Lower leg skin (tissue), 4 donors: ENCODE data around the gene PDLIM3. TPM values are rescaled to one million over a fixed set of nuclear protein-coding genes. Genes with fewer than 3 reads are reported as not detected.

ENCODE experiments used
- DNase-seq, 2 donors: peaks; one replicate each; pipeline ENCODE4 v3.0.0-alpha.2; 2019; ENCODE audit warnings: low spot score in 2 of 2
- H3K4me3 ChIP-seq: fragments of 200-600 bp; sonication (generic); 2 replicates; pipeline ENCODE4 v1.5.1; 2017; ENCODE audit warnings: mild to moderate bottlenecking, low read depth; ENCODE audit not compliant: poor library complexity, severe bottlenecking
- POLR2A ChIP-seq, 2 donors: fragments of 450-650 bp; IDR thresholded peaks; one replicate each; pipeline ENCODE4 v1.6.1; 2016 to 2017; ENCODE audit warnings: antibody characterized with exemption in 2 of 2, mild to moderate bottlenecking in 1 of 2, moderate library complexity in 1 of 2
- WGBS, 2 donors: methylation state at CpG; one replicate each; pipeline ENCODE4 v1.1.5; 2018; 5-methylcytosine and 5-hydroxymethylcytosine counted together
- intact Hi-C: fragments of 100-400 bp; cut with DNase I; formaldehyde crosslinking; loops from one replicate; pipeline ENCODE4 v1.15.0; 2023; ENCODE audit warnings: low total_unique reads
- total RNA-seq, 4 donors: library from RNA; depleted of rRNA; stranded (reverse); fragments of >200 nt; gene quantifications; one replicate each; pipeline ENCODE4 v1.1.0, GENCODE V29; 2016
- TF ChIP-seq, protein P1 (sequence below), 3 donors: fragments of 450-650 bp; IDR thresholded peaks; one replicate each; pipeline ENCODE4 v1.5.1; 2016; ENCODE audit warnings: antibody characterized with exemption in 3 of 3, mild to moderate bottlenecking in 3 of 3, moderate library complexity in 2 of 3

PDLIM3 gene
- total RNA-seq, 4 donors from 2014 or later, result 10.7 to 25.2 (median 21.2) TPM

DNA sequence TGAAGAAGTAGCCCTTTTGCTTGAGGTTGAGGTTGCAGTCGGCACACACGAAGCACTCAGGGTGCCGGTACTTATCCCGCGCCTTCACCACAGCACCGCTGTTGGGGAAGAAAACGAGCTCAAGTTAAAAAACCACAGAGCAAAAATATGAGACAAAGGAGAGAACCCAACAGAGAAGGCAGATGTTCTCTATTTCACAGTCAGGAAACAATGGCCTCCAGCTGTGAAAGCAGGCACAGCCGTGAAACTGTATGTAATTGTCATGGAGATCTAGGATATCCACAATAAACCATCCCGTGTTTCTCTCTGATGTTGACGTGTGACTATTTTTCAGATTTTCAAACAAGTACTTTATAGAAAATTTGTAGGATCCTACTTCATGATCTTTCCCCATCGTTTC lies 32.9 kb downstream of the PDLIM3 start:
- intact Hi-C loops, result no loop called here
- TF ChIP-seq POLR2A (IDR thresholded peaks at IDR 0.05), result no peak
- TF ChIP-seq, protein P1, sequence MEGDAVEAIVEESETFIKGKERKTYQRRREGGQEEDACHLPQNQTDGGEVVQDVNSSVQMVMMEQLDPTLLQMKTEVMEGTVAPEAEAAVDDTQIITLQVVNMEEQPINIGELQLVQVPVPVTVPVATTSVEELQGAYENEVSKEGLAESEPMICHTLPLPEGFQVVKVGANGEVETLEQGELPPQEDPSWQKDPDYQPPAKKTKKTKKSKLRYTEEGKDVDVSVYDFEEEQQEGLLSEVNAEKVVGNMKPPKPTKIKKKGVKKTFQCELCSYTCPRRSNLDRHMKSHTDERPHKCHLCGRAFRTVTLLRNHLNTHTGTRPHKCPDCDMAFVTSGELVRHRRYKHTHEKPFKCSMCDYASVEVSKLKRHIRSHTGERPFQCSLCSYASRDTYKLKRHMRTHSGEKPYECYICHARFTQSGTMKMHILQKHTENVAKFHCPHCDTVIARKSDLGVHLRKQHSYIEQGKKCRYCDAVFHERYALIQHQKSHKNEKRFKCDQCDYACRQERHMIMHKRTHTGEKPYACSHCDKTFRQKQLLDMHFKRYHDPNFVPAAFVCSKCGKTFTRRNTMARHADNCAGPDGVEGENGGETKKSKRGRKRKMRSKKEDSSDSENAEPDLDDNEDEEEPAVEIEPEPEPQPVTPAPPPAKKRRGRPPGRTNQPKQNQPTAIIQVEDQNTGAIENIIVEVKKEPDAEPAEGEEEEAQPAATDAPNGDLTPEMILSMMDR (IDR thresholded peaks at IDR 0.05), result no peak
- H3K4me3 ChIP-seq, result no peak overlapping the region
- DNase-seq, result no peak
- WGBS, 2 donors, result 71 to 83% methylated on average over 11 of the region's 11 CpGs

DNA sequence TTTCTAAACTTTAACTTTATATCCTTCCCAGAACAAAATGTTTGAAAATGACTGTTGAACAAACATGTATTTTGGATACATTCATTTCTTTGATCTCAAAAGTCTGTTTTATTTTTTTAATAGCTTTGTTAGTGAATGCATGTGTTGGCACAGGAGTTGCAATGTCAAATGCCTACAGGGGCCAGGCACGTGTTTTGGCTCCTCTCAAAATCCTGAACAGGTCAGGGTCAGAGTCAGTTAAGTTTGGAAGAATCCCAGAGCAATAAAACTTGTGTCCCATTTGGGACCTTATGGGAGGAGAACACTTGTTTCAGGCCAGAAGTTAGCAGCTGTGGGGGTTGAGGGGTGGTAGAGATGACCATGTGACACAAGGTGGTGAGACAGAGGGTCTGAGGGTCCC lies 34.7 kb downstream of the PDLIM3 start:
- intact Hi-C loops, result no loop called here
- no peak for DNase-seq
- 24 to 38% methylated on average over 1 of the region's 1 CpG for WGBS, 2 donors
- no peak overlapping the region for H3K4me3 ChIP-seq
- TF ChIP-seq POLR2A (IDR thresholded peaks at IDR 0.05), result no peak
- TF ChIP-seq, protein P1 (IDR thresholded peaks at IDR 0.05), result no peak

DNA sequence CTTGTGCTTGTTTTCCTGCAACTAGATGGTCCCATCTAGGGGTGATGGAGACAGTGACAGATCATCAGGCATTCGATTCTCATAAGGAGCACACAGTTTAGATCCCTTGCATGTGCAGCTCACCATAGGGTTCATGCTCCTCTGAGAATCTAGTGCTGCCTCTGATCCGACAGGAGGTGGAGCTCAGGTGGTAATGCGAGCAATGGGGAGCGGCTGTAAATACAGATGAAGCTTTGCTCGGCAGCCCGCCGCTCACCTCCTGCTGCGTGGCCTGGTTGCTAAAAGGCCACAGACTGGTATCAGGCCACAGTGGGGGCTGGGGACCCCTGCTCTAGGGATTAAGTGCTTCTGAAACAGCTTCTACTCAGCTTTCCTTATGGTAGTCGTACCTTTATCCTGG lies 35.3 kb downstream of the PDLIM3 start:
- intact Hi-C loops, result no loop called here
- TF ChIP-seq, protein P1 (IDR thresholded peaks at IDR 0.05), result no peak
- TF ChIP-seq POLR2A (IDR thresholded peaks at IDR 0.05), result no peak
- 94 to 95% methylated on average over 9 of the region's 9 CpGs for WGBS, 2 donors

DNA sequence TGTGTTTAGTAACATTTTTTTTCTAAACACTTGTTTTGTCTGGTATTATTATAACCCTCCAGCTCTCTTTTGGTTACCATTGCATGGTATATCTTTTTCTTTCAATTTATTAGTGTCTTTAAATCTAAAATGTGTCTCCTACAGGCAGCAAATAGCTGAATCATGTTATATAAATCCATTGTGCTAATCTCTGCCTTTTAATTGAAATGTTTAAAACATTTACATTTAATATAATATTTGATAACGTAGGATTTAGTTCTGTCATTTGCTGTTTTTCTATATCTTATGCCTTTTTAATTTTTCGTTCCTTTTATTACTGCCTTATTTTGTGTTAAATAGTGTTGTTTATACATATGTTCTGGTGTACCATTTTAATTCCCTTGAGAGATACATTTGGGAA lies 46.7 kb downstream of the PDLIM3 start:
- no peak for TF ChIP-seq POLR2A (IDR thresholded peaks at IDR 0.05)
- TF ChIP-seq, protein P1 (IDR thresholded peaks at IDR 0.05), result no peak
- H3K4me3 ChIP-seq, result no peak overlapping the region
- WGBS, 2 donors, result 79 to 89% methylated on average over 2 of the region's 2 CpGs
- no peak for DNase-seq
- intact Hi-C loops, result no loop called here

More for the DNA sequence above, 35.3 kb downstream of the PDLIM3 start:
- no peak for DNase-seq
- no peak overlapping the region for H3K4me3 ChIP-seq

DNA sequence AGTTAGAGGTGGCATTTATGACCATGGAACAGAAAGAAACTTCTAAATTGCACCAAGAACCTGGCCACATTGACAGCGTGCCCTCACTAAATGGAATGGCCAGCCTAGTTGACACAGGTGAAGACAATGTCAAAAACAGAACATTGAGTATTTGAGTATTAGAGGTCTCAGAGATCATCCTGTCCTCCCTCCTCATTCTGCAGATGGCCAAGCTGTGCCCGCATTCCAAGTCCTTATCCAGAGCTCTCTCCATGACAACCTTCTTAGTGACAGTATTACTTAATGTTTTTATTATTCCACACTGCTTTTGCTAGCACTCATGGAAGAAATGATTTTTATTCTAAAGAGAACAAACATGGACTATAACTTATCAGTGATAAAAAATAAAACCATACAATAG lies 53.9 kb downstream of the PDLIM3 start:
- no peak overlapping the region for H3K4me3 ChIP-seq
- DNase-seq, result no peak
- 76 to 84% methylated on average over 2 of the region's 2 CpGs for WGBS, 2 donors
- TF ChIP-seq, protein P1 (IDR thresholded peaks at IDR 0.05), result no peak
- TF ChIP-seq POLR2A (IDR thresholded peaks at IDR 0.05), result no peak
- intact Hi-C loops, result no loop called here

DNA sequence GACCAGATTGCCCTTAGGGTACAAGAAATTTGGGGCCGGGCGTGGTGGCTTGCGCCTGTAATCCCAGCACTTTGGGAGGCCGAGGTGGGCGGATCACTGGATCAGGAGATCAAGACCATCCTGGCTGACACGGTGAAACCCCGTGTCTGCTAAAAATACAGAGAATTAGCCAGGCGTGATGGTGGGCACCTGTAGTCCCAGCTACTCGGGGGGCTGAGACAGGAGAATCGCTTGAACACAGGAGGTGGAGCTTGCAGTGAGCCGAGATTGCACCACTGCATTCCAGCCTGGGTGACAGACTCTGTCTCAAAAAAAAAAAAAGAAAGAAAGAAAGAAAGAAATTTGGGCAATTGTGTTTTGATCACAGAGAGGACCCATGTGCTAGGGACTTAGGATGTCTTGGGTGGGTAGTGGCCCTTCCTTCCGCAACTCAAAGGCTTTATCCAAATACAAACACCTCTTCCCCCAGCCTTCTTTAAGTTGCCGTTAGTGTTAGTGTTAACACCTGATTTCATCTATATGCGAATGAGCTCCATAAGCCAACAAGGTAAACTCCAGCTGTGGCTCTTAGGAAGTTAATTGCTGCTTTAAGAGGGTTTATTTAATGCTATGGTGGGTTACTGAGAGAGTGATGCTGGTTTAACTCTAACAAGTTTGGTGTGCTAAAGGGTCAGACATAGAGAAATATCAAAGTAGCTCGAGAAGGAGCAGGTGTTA lies 55.1 kb downstream of the PDLIM3 start:
- intact Hi-C loops, result no loop called here

More for the DNA sequence above, 55.1 kb downstream of the PDLIM3 start:
- 54 to 61% methylated on average over 15 of the region's 15 CpGs for WGBS, 2 donors
- DNase-seq, result no peak
- H3K4me3 ChIP-seq, result no peak overlapping the region
- no peak for TF ChIP-seq POLR2A (IDR thresholded peaks at IDR 0.05)
- TF ChIP-seq, protein P1 (IDR thresholded peaks at IDR 0.05), result no peak
